HepG2 (cell line): ENCODE data around the gene CYTH2. TPM values are rescaled to one million over a fixed set of nuclear protein-coding genes. Genes with fewer than 3 reads are reported as not detected.

Experiments
- ATAC-seq: fragments of 200-7000 bp; cut with Tn5 transposase; 3 replicates; pipeline ENCODE4 v1.9.1; 2020; ENCODE audit warnings: mild to moderate bottlenecking, moderate library complexity
- BruUV-seq: library from RNA; stranded (reverse); fragments of 400-500 nt; replicated peaks from 2 replicates; lab custom pipeline; 2021; lab: Mats Ljungman, UMichigan
- CTCF ChIA-PET: fragments of 300-600 bp; formaldehyde crosslinking; extraction: SDS; loops from one replicate; lab custom pipeline; 2021; ENCODE audit warnings: low total read pairs, inconsistent platforms, low intra/inter-chr PET ratio; lab: Yijun Ruan, JAX
- POLR2A ChIA-PET: fragments of 350-600 bp; sonication (Branson Sonifier 250); formaldehyde crosslinking; loops from one replicate; lab custom pipeline; 2020; ENCODE audit warnings: antibody characterized with exemption, inconsistent platforms; lab: Yijun Ruan, JAX
- DNase-seq: peaks from one replicate; pipeline ENCODE4 v3.0.0-alpha.2; 2015; ENCODE audit warnings: low spot score
- FAIRE-seq: peaks from 3 replicates; lab custom pipeline; 2011; peaks lifted over from hg19 to GRCh38; lab: Jason Lieb, UNC
- H2AFZ ChIP-seq: one replicate; pipeline ENCODE4 v1.6.1; 2011; ENCODE audit warnings: low read length, inconsistent platforms
- H3K27ac ChIP-seq: fragments of 300-600 bp; 3 replicates; pipeline ENCODE4 v1.8.0; 2011; ENCODE audit warnings: mixed run types, mild to moderate bottlenecking, mixed read lengths, low read length, inconsistent platforms; ENCODE audit not compliant: insufficient read depth; ENCODE audit errors: extremely low read length
- H3K27me3 ChIP-seq, 2 experiments: fragments of 200-600 bp in 1 of 2; 2 replicates in 1 of 2; 3 replicates in 1 of 2; pipeline versions ENCODE4 v1.6.0 to v1.8.0; 2011; ENCODE audit warnings: low read length in 2 of 2, mild to moderate bottlenecking in 2 of 2, moderate library complexity in 2 of 2, inconsistent platforms in 1 of 2; ENCODE audit not compliant: insufficient read depth in 2 of 2, control insufficient read depth in 1 of 2
- H3K36me3 ChIP-seq, 2 experiments: fragments of 200-600 bp in 1 of 2; replicated peaks in 1 of 2; 2 replicates in 1 of 2; 3 replicates in 1 of 2; pipeline versions ENCODE4 v1.5.1 to v1.8.0; 2011; ENCODE audit warnings: low read length in 2 of 2, inconsistent platforms in 1 of 2; ENCODE audit not compliant: insufficient read depth in 2 of 2, control insufficient read depth in 1 of 2
- H3K4me1 ChIP-seq: 2 replicates; pipeline ENCODE4 v1.5.1; 2012; ENCODE audit warnings: low read length, inconsistent platforms; ENCODE audit not compliant: insufficient read depth
- H3K4me2 ChIP-seq: 2 replicates; pipeline ENCODE4 v1.6.0; 2011; ENCODE audit warnings: low read depth, low read length, inconsistent platforms
- H3K4me3 ChIP-seq, 3 experiments: fragments of 200-600 bp in 1 of 3; sonication (generic), shearing (Covaris generic) in 1 of 3; replicated peaks in 1 of 3; 2 replicates each; pipeline ENCODE4 v1.5.1; 2011 to 2016; ENCODE audit warnings: low read length in 3 of 3, inconsistent platforms in 2 of 3, low read depth in 2 of 3, mild to moderate bottlenecking in 2 of 3, control low read depth in 1 of 3, mixed read lengths in 1 of 3; ENCODE audit not compliant: insufficient read depth in 1 of 3
- H3K79me2 ChIP-seq: one replicate; pipeline ENCODE4 v1.6.1; 2011; ENCODE audit warnings: low read length, inconsistent platforms; ENCODE audit not compliant: insufficient read depth
- H3K9ac ChIP-seq: 2 replicates; pipeline ENCODE4 v1.6.0; 2011; ENCODE audit warnings: mild to moderate bottlenecking, low read depth, low read length, inconsistent platforms; ENCODE audit not compliant: insufficient read depth
- H3K9me3 ChIP-seq: 2 replicates; pipeline ENCODE4 v1.5.1; 2012; ENCODE audit warnings: mild to moderate bottlenecking, low read length
- H4K20me1 ChIP-seq: 2 replicates; pipeline ENCODE4 v1.6.0; 2011; ENCODE audit warnings: inconsistent platforms, mild to moderate bottlenecking, low read length, moderate library complexity; ENCODE audit not compliant: insufficient read depth
- MYNN ChIP-seq: sonication (generic); formaldehyde crosslinking; IDR thresholded peaks from 2 replicates; pipeline ENCODE4 v1.4.0; 2020; ENCODE audit warnings: mild to moderate bottlenecking, low read depth, missing genetic modification reagents
- NR3C1 ChIP-seq: sonication (generic); formaldehyde crosslinking; IDR thresholded peaks from 2 replicates; pipeline ENCODE4 v1.4.0; 2020; ENCODE audit warnings: missing genetic modification reagents
- RBFOX2 ChIP-seq: fragments of 200-400 bp; formaldehyde crosslinking; IDR thresholded peaks from 2 replicates; pipeline ENCODE4 v1.6.1; 2017; ENCODE audit warnings: low read depth, mild to moderate bottlenecking, low read length
- RFXANK ChIP-seq: IDR thresholded peaks from 2 replicates; pipeline ENCODE4 v1.6.1; 2016
- SNAPC4 ChIP-seq: sonication (generic); formaldehyde crosslinking; IDR thresholded peaks from 2 replicates; pipeline ENCODE4 v1.4.0; 2020; ENCODE audit warnings: mild to moderate bottlenecking, missing genetic modification reagents
- SNAPC5 ChIP-seq: sonication (generic); formaldehyde crosslinking; IDR thresholded peaks from 2 replicates; pipeline ENCODE4 v1.8.1; 2023; ENCODE audit warnings: mild to moderate bottlenecking, missing genetic modification reagents, borderline replicate concordance
- SP1 ChIP-seq, 2 experiments: fragments of 450-650 bp in 1 of 2; sonication (generic) in 1 of 2; formaldehyde crosslinking in 1 of 2; IDR thresholded peaks; 2 replicates each; pipeline versions ENCODE4 v1.4.0 to v1.6.1; 2016 to 2020; ENCODE audit warnings: missing genetic modification reagents in 1 of 2
- TAF15 ChIP-seq: fragments of 200-400 bp; formaldehyde crosslinking; IDR thresholded peaks from one replicate; pipeline ENCODE4 v1.6.1; 2018; ENCODE audit warnings: mild to moderate bottlenecking, low read depth, low read length; ENCODE audit not compliant: poor library complexity, severe bottlenecking
- ZNF180 ChIP-seq: sonication (generic); formaldehyde crosslinking; IDR thresholded peaks from 2 replicates; pipeline ENCODE4 v1.4.0; 2020; ENCODE audit warnings: low read depth, missing genetic modification reagents, borderline replicate concordance
- ZNF703 ChIP-seq: sonication (generic); formaldehyde crosslinking; IDR thresholded peaks from 2 replicates; pipeline ENCODE4 v1.5.1; 2020; ENCODE audit warnings: missing genetic modification reagents, mild to moderate bottlenecking, moderate library complexity, borderline replicate concordance
- WGBS: methylation state at CpG from one replicate; pipeline ENCODE4 v1.1.6; 2017; ENCODE audit warnings: low lambda C conversion rate; 5-methylcytosine and 5-hydroxymethylcytosine counted together
- in situ Hi-C: cut with HindIII; loops from 2 replicates; pipeline ENCODE4 v1.10.0; 2017; ENCODE audit warnings: low pct_unique_long_range_greater_than_20kb; ENCODE audit not compliant: extremely low pct_ligation_motif_present
- intact Hi-C: fragments of 100-400 bp; cut with micrococcal nuclease; formaldehyde crosslinking; loops from one replicate; pipeline ENCODE4 v1.10.0; 2022; ENCODE audit not compliant: unreplicated experiment
- polyA plus RNA-seq, 8 experiments: library from polyadenylated mRNA; depleted of rRNA in 3 of 8; stranded (reverse) in 7 of 8; unstranded in 1 of 8; fragments of >200 nt; fragmentation: Illumina TruSeq in 4 of 8; extraction: Trizol in 4 of 8; gene quantifications; 2 replicates each; pipeline versions ENCODE4 v1.2.1 to v1.2.3, GENCODE V29; 2011 to 2016; ENCODE audit warnings: low read depth in 4 of 8, missing spikeins in 1 of 8, mixed read lengths in 1 of 8; ENCODE audit not compliant: insufficient read depth in 1 of 8
- total RNA-seq, 5 experiments: library from RNA; depleted of rRNA; stranded (reverse); fragments of >200 nt; fragmentation: Illumina TruSeq; extraction: Trizol; gene quantifications; 2 replicates each; pipeline ENCODE4 v1.2.3, GENCODE V29; 2016; ENCODE audit warnings: low read depth in 1 of 5
- TF ChIP-seq, protein P1 (sequence below): sonication (generic); formaldehyde crosslinking; IDR thresholded peaks from 2 replicates; pipeline ENCODE4 v1.4.0; 2020; ENCODE audit warnings: mild to moderate bottlenecking, low read depth, missing genetic modification reagents

The CYTH2 gene
- total and polyA plus RNA-seq, 2 of the 13 experiments (the other 11 are each of a cell fraction or from before 2014, with no cell fraction given): 16.5 to 39.3 TPM

DNA sequence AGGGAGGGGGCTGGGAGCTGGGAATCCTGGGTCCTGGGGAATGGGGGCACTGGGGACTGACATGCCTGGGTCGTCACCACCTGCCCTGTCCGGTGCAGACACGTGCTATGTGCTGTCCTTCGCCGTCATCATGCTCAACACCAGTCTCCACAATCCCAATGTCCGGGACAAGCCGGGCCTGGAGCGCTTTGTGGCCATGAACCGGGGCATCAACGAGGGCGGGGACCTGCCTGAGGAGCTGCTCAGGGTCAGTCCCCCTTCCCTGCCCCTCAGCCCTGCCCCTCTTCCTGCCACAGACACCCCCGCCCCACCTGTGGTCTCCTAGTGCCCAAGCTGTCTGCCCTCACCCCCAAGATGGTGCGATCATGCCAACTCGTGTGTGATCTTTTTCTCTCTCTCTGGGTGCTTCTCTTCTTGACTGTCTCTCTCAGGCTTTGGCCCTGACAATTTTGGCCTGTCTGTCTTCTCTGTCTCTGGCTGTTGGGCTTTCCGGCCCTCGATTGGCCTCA, 5.0 kb downstream of the CYTH2 start:
- DNase-seq: no peak
- Histone ChIP-seq H2AFZ (no peak overlapping the region), H3K9me3 (no peaks in the 10 kb centered on the region), H4K20me1 (no peaks in the 10 kb centered on the region; the same call in 1 of the 2 replicates), H3K9ac (no peak overlapping the region), H3K4me1 (peaks cover 12% of the 10 kb centered on the region; the same call in 1 of the 2 replicates), H3K4me2 (no peak overlapping the region), H3K4me3 (no peak overlapping the region), H3K36me3 (peaks cover 29 to 61% of the 10 kb centered on the region in 2 experiments; a peak in 4 of 5 replicates), H3K27ac (no peak overlapping the region), H3K79me2 (peaks cover 5% of the 10 kb centered on the region), H3K27me3 (no peaks in the 10 kb centered on the region)
- no TSS peak for BruUV-seq
- no peak for ATAC-seq
- in situ Hi-C loops: no loop called here
- ChIA-PET POLR2A (no interaction called here), CTCF (no interaction called here)
- whole genome bisulfite sequencing: 93% methylated on average over 6 of the region's 16 CpGs
- TF ChIP-seq SP1 (IDR thresholded peaks at IDR 0.05) (no peak), SP1 (CRISPR knock-in tag; IDR thresholded peaks at IDR 0.05) (no peak), TAF15 (no peak), RBFOX2 (0 out of 2 replicates have a peak, but pooled peaks have one; percentile 36)
- TF ChIP-seq, protein P1, sequence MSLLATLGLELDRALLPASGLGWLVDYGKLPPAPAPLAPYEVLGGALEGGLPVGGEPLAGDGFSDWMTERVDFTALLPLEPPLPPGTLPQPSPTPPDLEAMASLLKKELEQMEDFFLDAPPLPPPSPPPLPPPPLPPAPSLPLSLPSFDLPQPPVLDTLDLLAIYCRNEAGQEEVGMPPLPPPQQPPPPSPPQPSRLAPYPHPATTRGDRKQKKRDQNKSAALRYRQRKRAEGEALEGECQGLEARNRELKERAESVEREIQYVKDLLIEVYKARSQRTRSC (CRISPR knock-in tag): no peak
- intact Hi-C loops: no loop called here
- no peak for FAIRE-seq

- Histone ChIP-seq H3K4me3 (no peak overlapping the region), H3K79me2 (no peaks in the 10 kb centered on the region), H2AFZ (no peak overlapping the region), H3K4me1 (peaks cover 6% of the 10 kb centered on the region; the same call in 1 of the 2 replicates), H3K27ac (no peak overlapping the region), H3K36me3 (peaks cover 28 to 58% of the 10 kb centered on the region in 2 experiments; a peak in 4 of 5 replicates), H4K20me1 (no peaks in the 10 kb centered on the region), H3K9ac (no peak overlapping the region), H3K27me3 (no peaks in the 10 kb centered on the region), H3K4me2 (no peak overlapping the region), H3K9me3 (no peaks in the 10 kb centered on the region)
- 97% methylated on average over 9 of the region's 17 CpGs for whole genome bisulfite sequencing
- DNase-seq (no peak), FAIRE-seq (no peak), ATAC-seq (no peak)
- ChIA-PET CTCF (no interaction called here), POLR2A (no interaction called here)
- intact Hi-C loops (no loop called here), in situ Hi-C loops (no loop called here)
- no TSS peak for BruUV-seq
- TF ChIP-seq NR3C1 (CRISPR knock-in tag): no peak
- TF ChIP-seq RFXANK (CRISPR knock-in tag): no peak
- no peak for TF ChIP-seq ZNF703 (CRISPR knock-in tag)
- TF ChIP-seq MYNN (CRISPR knock-in tag): no peak
- TF ChIP-seq SNAPC4: no peak
- no peak for TF ChIP-seq ZNF180
- TF ChIP-seq SNAPC5: no peak
Measured at GRCh38 chr19:48475369-48476068, 6.3 kb downstream of the CYTH2 start.
